Measurements from ENCODE around the gene MRPL49. TPM values are rescaled to one million over a fixed set of nuclear protein-coding genes. Genes with fewer than 3 reads are reported as not detected.

MRPL49 gene
- total and polyA plus RNA-seq, 9 of the 15 experiments (the other 6 are each of a cell fraction or from before 2014, with no cell fraction given): 74.3 to 132 (median 91.2) TPM

GRCh38 chr11:65095974-65096806, 25.9 kb upstream of the MRPL49 start, which contains the start of gene VPS51 (continued):
- TF ChIP-seq JUND (IDR thresholded peaks at IDR 0.05; ENCODE audit: borderline replicate concordance, low read depth, low read length) (peak; percentile 84), JUND (tag; IDR thresholded peaks at IDR 0.05; ENCODE audit: borderline replicate concordance, low read depth, low read length) (peak; percentile 53; the same call in 1 of the 3 replicates), TEAD4 (IDR thresholded peaks at IDR 0.05; ENCODE audit: low read length) (peak; percentile 55), TEAD4 (CRISPR knock-in tag; IDR thresholded peaks at IDR 0.05; ENCODE audit: borderline replicate concordance) (no peak), ZNF764 (CRISPR knock-in tag; IDR thresholded peaks at IDR 0.05; ENCODE audit: low read depth) (no peak), GTF2B (IDR thresholded peaks at IDR 0.05; ENCODE audit: extremely low read depth, insufficient read length) (peak; percentile 43), DDX20 (tag; IDR thresholded peaks at IDR 0.05; ENCODE audit: low read depth) (no peak), ZNF584 (CRISPR knock-in tag; IDR thresholded peaks at IDR 0.05; ENCODE audit: low read depth) (no peak), MTA3 (IDR thresholded peaks at IDR 0.05; ENCODE audit: borderline replicate concordance) (peak; percentile 87), ESRRB (CRISPR knock-in tag; IDR thresholded peaks at IDR 0.05; ENCODE audit: borderline replicate concordance) (no peak), L3MBTL2 (IDR thresholded peaks at IDR 0.05) (peak; percentile 57), UBTF (IDR thresholded peaks at IDR 0.05; ENCODE audit: borderline replicate concordance in 1 of 2, low read depth in 2 of 2, low read length in 2 of 2) (no peak), TBL1XR1 (IDR thresholded peaks at IDR 0.05; ENCODE audit: low read length in 2 of 2) (peak; percentile 69 to 93), ZNF224 (CRISPR knock-in tag; IDR thresholded peaks at IDR 0.05) (no peak), RAD21 (CRISPR knock-in tag; conservative IDR thresholded peaks at IDR 0.05 in 1 of 2, IDR thresholded peaks at IDR 0.05 in 1 of 2) (0 out of 4 replicates have a peak, but pooled peaks of 1 of the 2 experiments have one; percentile 14), MEF2D (tag; conservative IDR thresholded peaks at IDR 0.05; ENCODE audit: low read depth) (0 out of 2 replicates have a peak, but pooled peaks have one; percentile 53), KLF16 (IDR thresholded peaks at IDR 0.05) (no peak), NCOR1 (IDR thresholded peaks at IDR 0.05) (peak; percentile 48), MBD2 (IDR thresholded peaks at IDR 0.05; ENCODE audit: borderline replicate concordance, low read depth) (peak; percentile 85), ZNF263 (CRISPR knock-in tag; IDR thresholded peaks at IDR 0.05; ENCODE audit: borderline replicate concordance) (peak; percentile 80), KDM5B (IDR thresholded peaks at IDR 0.05; ENCODE audit: insufficient replicate concordance, low read depth, low read length) (peak; percentile 96), C11orf30 (IDR thresholded peaks at IDR 0.05; ENCODE audit: low read depth) (peak; percentile 95), MECOM (CRISPR knock-in tag; IDR thresholded peaks at IDR 0.05) (0 out of 2 replicates have a peak, but pooled peaks have one; percentile 70), FOXA3 (CRISPR knock-in tag; conservative IDR thresholded peaks at IDR 0.05 in 1 of 2, IDR thresholded peaks at IDR 0.05 in 1 of 2) (peak; percentile 50 to 85; a peak in 2 of 4 replicates), ZNF175 (CRISPR knock-in tag; IDR thresholded peaks at IDR 0.05; ENCODE audit: low read depth) (peak; percentile 68; the same call in 1 of the 2 replicates), SUPT5H (IDR thresholded peaks at IDR 0.05) (peak; percentile 91)
